Neural cell (in vitro differentiated cells): ENCODE measurements around the gene RUNDC3A. TPM values are rescaled to one million over a fixed set of nuclear protein-coding genes. Genes with fewer than 3 reads are reported as not detected.

Source experiments
- H2AFZ ChIP-seq: fragments of 200-600, 300-800 bp; sonication (generic), shearing (Covaris generic); 2 replicates; pipeline ENCODE4 v1.6.0; 2014; ENCODE audit warnings: low read depth, mild to moderate bottlenecking, antibody characterized with exemption, low read length, moderate library complexity
- H3F3A ChIP-seq: fragments of 200-600 bp; shearing (Covaris generic); 2 replicates; pipeline ENCODE4 v1.6.1; 2016; ENCODE audit warnings: mild to moderate bottlenecking, moderate library complexity, mixed read lengths, antibody characterized with exemption, low read length; ENCODE audit not compliant: insufficient read depth, poor library complexity, severe bottlenecking
- H3K27ac ChIP-seq: fragments of 200-600, 300-800 bp; sonication (generic), shearing (Covaris generic); 2 replicates; pipeline ENCODE4 v1.5.1; 2014; ENCODE audit warnings: mild to moderate bottlenecking, low read length, moderate library complexity
- H3K27me3 ChIP-seq: fragments of 300-800, 200-600 bp; sonication (generic), shearing (Covaris generic); 2 replicates; pipeline ENCODE4 v1.6.0; 2014; ENCODE audit warnings: mild to moderate bottlenecking, low read depth, low read length, moderate library complexity; ENCODE audit not compliant: insufficient read depth
- H3K36me3 ChIP-seq: fragments of 300-800, 200-600 bp; sonication (generic), shearing (Covaris generic); 2 replicates; pipeline ENCODE4 v1.5.1; 2014; ENCODE audit warnings: mild to moderate bottlenecking, antibody characterized with exemption, low read length, moderate library complexity; ENCODE audit not compliant: insufficient read depth
- H3K4me2 ChIP-seq: fragments of 300-800, 200-600 bp; sonication (generic), shearing (Covaris generic); 2 replicates; pipeline ENCODE4 v1.6.0; 2014; ENCODE audit warnings: mild to moderate bottlenecking, low read length
- H3K4me3 ChIP-seq: fragments of 300-800, 200-600 bp; sonication (generic), shearing (Covaris generic); 2 replicates; pipeline ENCODE4 v1.5.1; 2014; ENCODE audit warnings: mild to moderate bottlenecking, low read length, moderate library complexity
- H3K79me2 ChIP-seq: fragments of 200-600 bp; shearing (Covaris generic); replicated peaks from 2 replicates; pipeline ENCODE4 v1.6.0; 2014; ENCODE audit warnings: mild to moderate bottlenecking, low read length, moderate library complexity; ENCODE audit not compliant: insufficient read depth
- H3K9ac ChIP-seq: fragments of 300-800, 200-600 bp; sonication (generic), shearing (Covaris generic); 2 replicates; pipeline ENCODE4 v1.6.1; 2016; ENCODE audit warnings: mild to moderate bottlenecking, low read length, mixed read lengths
- H3K9me2 ChIP-seq: fragments of 200-600 bp; shearing (Covaris generic); 2 replicates; pipeline ENCODE4 v1.6.1; 2016; ENCODE audit warnings: mild to moderate bottlenecking, low read length, mixed read lengths; ENCODE audit not compliant: insufficient read depth
- H3K9me3 ChIP-seq: fragments of 200-600, 300-800 bp; sonication (generic), shearing (Covaris generic); 2 replicates; pipeline ENCODE4 v1.6.1; 2016; ENCODE audit warnings: mild to moderate bottlenecking, mixed run types, low read length, moderate library complexity, mixed read lengths
- H4K20me1 ChIP-seq: fragments of 200-600 bp; shearing (Covaris generic); 2 replicates; pipeline ENCODE4 v1.6.1; 2016; ENCODE audit warnings: mild to moderate bottlenecking, mixed run types; ENCODE audit not compliant: insufficient read depth
- EP300 ChIP-seq: fragments of 450-650 bp; conservative IDR thresholded peaks from 2 replicates; pipeline ENCODE4 v1.6.1; 2014; ENCODE audit warnings: antibody characterized with exemption, mild to moderate bottlenecking, moderate library complexity; ENCODE audit not compliant: poor library complexity, severe bottlenecking
- EZH2 ChIP-seq: fragments of 200-600, 300-800 bp; shearing (Covaris generic), sonication (generic); IDR thresholded peaks from 2 replicates; pipeline ENCODE4 v1.6.1; 2014; ENCODE audit warnings: antibody characterized with exemption, low read length, borderline replicate concordance, mild to moderate bottlenecking; ENCODE audit not compliant: insufficient read depth, poor library complexity, severe bottlenecking
- MXI1 ChIP-seq: fragments of 450-650 bp; conservative IDR thresholded peaks from 2 replicates; pipeline ENCODE4 v1.6.1; 2014; ENCODE audit warnings: antibody characterized with exemption, mild to moderate bottlenecking; ENCODE audit not compliant: poor library complexity, severe bottlenecking
- POLR2AphosphoS5 ChIP-seq: IDR thresholded peaks from 2 replicates; pipeline ENCODE4 v1.6.1; 2012
- RAD21 ChIP-seq: fragments of 450-650 bp; conservative IDR thresholded peaks from 2 replicates; pipeline ENCODE4 v1.6.1; 2014; ENCODE audit warnings: antibody characterized with exemption, mild to moderate bottlenecking, moderate library complexity
- SMC3 ChIP-seq: fragments of 450-650 bp; conservative IDR thresholded peaks from 2 replicates; pipeline ENCODE4 v1.6.1; 2014; ENCODE audit warnings: antibody characterized with exemption, mild to moderate bottlenecking, moderate library complexity; ENCODE audit not compliant: poor library complexity
- TAF1 ChIP-seq: IDR thresholded peaks from 2 replicates; pipeline ENCODE4 v1.6.1; 2012; ENCODE audit warnings: low read depth
- polyA plus RNA-seq: library from polyadenylated mRNA; depleted of rRNA; stranded (reverse); fragments of >200 nt; gene quantifications from 2 replicates; pipeline ENCODE4 v1.2.3, GENCODE V29; 2014
- TF ChIP-seq, protein P1 (sequence below): fragments of 450-650 bp; IDR thresholded peaks from 2 replicates; pipeline ENCODE4 v1.5.1; 2014; ENCODE audit warnings: antibody characterized with exemption, mild to moderate bottlenecking, moderate library complexity; ENCODE audit not compliant: poor library complexity, severe bottlenecking
- TF ChIP-seq, protein P2 (sequence below): IDR thresholded peaks from 2 replicates; pipeline ENCODE4 v1.6.1; 2012; ENCODE audit warnings: borderline replicate concordance

Gene RUNDC3A
- polyA plus RNA-seq, 1 donor from 2014 or later: 279 TPM

DNA sequence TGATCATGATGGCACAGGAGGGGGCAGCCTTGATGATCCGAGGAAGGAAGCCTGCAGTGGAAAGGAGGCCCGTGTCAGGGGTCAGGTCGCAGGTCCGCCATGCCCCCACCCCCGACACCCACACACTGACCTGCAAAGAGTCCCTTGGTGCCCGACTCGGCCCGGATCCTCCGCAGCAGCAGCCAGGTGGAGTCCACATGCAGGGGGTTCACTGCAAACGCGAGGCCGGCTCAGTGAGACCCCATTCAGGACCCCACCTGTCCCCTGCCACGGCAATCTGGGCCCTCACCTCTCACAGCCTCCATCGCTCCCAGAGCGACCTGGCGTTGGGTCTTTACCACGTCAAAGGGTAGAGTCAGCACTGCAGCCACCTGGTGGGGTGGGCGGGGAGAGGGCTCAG lies 11.7 kb downstream of the RUNDC3A start:
- peaks cover 12% of the 10 kb centered on the region for H3K36me3 ChIP-seq
- TF ChIP-seq EZH2 (no peak), TAF1 (no peak), EP300 (no peak), RAD21 (no peak), SMC3 (no peak), MXI1 (no peak), POLR2AphosphoS5 (no peak)
- TF ChIP-seq, protein P1, sequence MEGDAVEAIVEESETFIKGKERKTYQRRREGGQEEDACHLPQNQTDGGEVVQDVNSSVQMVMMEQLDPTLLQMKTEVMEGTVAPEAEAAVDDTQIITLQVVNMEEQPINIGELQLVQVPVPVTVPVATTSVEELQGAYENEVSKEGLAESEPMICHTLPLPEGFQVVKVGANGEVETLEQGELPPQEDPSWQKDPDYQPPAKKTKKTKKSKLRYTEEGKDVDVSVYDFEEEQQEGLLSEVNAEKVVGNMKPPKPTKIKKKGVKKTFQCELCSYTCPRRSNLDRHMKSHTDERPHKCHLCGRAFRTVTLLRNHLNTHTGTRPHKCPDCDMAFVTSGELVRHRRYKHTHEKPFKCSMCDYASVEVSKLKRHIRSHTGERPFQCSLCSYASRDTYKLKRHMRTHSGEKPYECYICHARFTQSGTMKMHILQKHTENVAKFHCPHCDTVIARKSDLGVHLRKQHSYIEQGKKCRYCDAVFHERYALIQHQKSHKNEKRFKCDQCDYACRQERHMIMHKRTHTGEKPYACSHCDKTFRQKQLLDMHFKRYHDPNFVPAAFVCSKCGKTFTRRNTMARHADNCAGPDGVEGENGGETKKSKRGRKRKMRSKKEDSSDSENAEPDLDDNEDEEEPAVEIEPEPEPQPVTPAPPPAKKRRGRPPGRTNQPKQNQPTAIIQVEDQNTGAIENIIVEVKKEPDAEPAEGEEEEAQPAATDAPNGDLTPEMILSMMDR: no peak
- TF ChIP-seq, protein P2, sequence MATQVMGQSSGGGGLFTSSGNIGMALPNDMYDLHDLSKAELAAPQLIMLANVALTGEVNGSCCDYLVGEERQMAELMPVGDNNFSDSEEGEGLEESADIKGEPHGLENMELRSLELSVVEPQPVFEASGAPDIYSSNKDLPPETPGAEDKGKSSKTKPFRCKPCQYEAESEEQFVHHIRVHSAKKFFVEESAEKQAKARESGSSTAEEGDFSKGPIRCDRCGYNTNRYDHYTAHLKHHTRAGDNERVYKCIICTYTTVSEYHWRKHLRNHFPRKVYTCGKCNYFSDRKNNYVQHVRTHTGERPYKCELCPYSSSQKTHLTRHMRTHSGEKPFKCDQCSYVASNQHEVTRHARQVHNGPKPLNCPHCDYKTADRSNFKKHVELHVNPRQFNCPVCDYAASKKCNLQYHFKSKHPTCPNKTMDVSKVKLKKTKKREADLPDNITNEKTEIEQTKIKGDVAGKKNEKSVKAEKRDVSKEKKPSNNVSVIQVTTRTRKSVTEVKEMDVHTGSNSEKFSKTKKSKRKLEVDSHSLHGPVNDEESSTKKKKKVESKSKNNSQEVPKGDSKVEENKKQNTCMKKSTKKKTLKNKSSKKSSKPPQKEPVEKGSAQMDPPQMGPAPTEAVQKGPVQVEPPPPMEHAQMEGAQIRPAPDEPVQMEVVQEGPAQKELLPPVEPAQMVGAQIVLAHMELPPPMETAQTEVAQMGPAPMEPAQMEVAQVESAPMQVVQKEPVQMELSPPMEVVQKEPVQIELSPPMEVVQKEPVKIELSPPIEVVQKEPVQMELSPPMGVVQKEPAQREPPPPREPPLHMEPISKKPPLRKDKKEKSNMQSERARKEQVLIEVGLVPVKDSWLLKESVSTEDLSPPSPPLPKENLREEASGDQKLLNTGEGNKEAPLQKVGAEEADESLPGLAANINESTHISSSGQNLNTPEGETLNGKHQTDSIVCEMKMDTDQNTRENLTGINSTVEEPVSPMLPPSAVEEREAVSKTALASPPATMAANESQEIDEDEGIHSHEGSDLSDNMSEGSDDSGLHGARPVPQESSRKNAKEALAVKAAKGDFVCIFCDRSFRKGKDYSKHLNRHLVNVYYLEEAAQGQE: no peak

DNA sequence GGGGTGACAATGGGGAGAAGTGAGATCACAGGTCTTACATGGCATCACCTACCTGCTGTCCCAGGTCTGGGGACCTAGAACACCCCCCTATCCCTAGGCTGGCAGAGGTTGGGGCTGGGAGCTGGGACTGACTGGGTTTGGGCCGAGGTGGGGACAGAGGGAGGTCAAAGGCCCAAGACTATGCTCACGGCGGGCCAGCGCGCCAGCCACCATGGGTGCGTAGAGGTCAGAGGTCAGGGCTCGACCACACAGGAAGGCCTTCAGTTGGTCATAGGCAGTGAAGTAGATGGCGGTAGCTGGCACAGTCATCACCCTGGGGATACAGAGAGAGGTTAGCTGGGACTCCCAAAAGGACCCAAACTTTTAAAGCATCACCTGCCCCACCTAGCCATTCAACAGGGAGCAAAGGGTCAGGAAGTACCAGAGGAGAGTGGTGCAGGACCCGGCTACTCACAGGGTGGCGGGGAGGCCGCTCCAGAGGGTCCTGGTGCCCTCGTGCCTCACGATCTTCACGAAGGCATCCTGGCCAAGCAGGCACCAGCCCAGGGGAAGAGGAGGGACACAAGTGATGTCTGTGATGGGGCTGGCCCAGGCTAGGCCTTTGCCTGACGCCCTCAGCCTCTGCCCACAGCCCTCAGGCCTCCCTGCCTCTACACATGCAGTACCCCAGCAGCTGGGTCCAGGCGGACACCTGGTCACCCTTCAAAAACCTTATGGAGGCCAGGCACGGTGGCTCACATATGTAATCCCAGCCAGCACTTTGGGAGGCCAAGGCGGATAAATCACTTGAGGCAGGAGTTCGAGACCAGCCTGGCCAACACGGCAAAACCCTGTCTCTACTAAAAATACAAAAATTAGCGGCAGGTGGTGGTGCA lies 13.1 kb downstream of the RUNDC3A start:
- Histone ChIP-seq H3K9me2 (no peaks in the 10 kb centered on the region), H3K79me2 (peaks cover 5% of the 10 kb centered on the region), H3K4me3 (no peak overlapping the region), H3K4me2 (no peak overlapping the region), H2AFZ (no peak overlapping the region), H3F3A (no peaks in the 10 kb centered on the region), H3K9me3 (no peaks in the 10 kb centered on the region), H3K27ac (no peak overlapping the region), H3K27me3 (peaks cover 9% of the 10 kb centered on the region), H3K36me3 (peaks cover 12% of the 10 kb centered on the region), H3K9ac (no peak overlapping the region), H4K20me1 (no peaks in the 10 kb centered on the region)
- TF ChIP-seq MXI1 (no peak), EZH2 (no peak), POLR2AphosphoS5 (no peak), RAD21 (no peak), TAF1 (no peak), EP300 (no peak), SMC3 (no peak)
- TF ChIP-seq, protein P2: no peak
- TF ChIP-seq, protein P1: no peak

More for the DNA sequence above, 11.7 kb downstream of the RUNDC3A start:
- Histone ChIP-seq H3F3A (no peaks in the 10 kb centered on the region), H3K9me3 (no peaks in the 10 kb centered on the region), H3K4me3 (no peak overlapping the region), H4K20me1 (no peaks in the 10 kb centered on the region), H3K79me2 (peaks cover 5% of the 10 kb centered on the region), H3K27ac (no peak overlapping the region), H3K27me3 (peaks cover 13% of the 10 kb centered on the region), H2AFZ (no peak overlapping the region), H3K9ac (no peak overlapping the region), H3K9me2 (no peaks in the 10 kb centered on the region), H3K4me2 (no peak overlapping the region)
